Heart left ventricle (tissue), 13 donors: ENCODE results near the gene PCNA.

Experiments used
- CTCF ChIP-seq, 12 donors: fragments of 200-600 bp; sonication (generic) in 4 of 12; IDR thresholded peaks; one replicate each; pipeline versions ENCODE4 v1.5.0 to v1.8.0; 2018 to 2022; ENCODE audit warnings: antibody characterized with exemption in 12 of 12, mild to moderate bottlenecking in 5 of 12
- POLR2A ChIP-seq, 2 donors: fragments of 450-650 bp; IDR thresholded peaks; one replicate each; pipeline ENCODE4 v1.6.1; 2017; ENCODE audit warnings: antibody characterized with exemption in 2 of 2, mild to moderate bottlenecking in 2 of 2, moderate library complexity in 2 of 2
- donor health status: ischemic (EF 13 %, LVEDD 7.1; RV severe dilation, severe dysfunction).
- donor health status: DM: no; HTN: yes; CAD: no.
- donor health status: DM: no; HTN: no; CAD: no.
- donor health status: ischemic (EF 25% LVEDD 6.9; RV normal size, moderate dysfunction).
- donor health status: ischemic (EF 25% LVEDD 5.7; RV mildly dilated, moderate dysfunction).
- donor health status: ischemic (EF 35%, LVEDD 5.7; RV mildly dilated, moderate dysfunction).
- donor health status: nonischemic (EF 11% LVEDD 7.7; RV severe dilation, severe dysfunction).
- donor health status: DM: yes; HTN: yes; CAD: no.
- donor health status: PGD.
- donor health status: ischemic (EF 29% LVEDD 5.4; RV normal size, mild dysfunction).
- donor health status: nonischemic (EF 23%, LVEDD 6.1; RV moderate dilation, normal function).

GRCh38 chr20:5135363-5136012, 15.7 kb upstream of the PCNA start:
- peak in 1 of 12 donors; percentile 18 for TF ChIP-seq CTCF (IDR thresholded peaks at IDR 0.05)
- no peak for TF ChIP-seq POLR2A (IDR thresholded peaks at IDR 0.05)
